GM12874 (cell line): ENCODE measurements around the gene GAB2.

Experiments used
- TF ChIP-seq, protein P1 (sequence below): IDR thresholded peaks from 2 replicates; pipeline ENCODE4 v1.5.1; 2011; ENCODE audit warnings: low read depth, mild to moderate bottlenecking, control low read depth, low read length, moderate library complexity; ENCODE audit not compliant: insufficient read depth

GAB2 gene

DNA sequence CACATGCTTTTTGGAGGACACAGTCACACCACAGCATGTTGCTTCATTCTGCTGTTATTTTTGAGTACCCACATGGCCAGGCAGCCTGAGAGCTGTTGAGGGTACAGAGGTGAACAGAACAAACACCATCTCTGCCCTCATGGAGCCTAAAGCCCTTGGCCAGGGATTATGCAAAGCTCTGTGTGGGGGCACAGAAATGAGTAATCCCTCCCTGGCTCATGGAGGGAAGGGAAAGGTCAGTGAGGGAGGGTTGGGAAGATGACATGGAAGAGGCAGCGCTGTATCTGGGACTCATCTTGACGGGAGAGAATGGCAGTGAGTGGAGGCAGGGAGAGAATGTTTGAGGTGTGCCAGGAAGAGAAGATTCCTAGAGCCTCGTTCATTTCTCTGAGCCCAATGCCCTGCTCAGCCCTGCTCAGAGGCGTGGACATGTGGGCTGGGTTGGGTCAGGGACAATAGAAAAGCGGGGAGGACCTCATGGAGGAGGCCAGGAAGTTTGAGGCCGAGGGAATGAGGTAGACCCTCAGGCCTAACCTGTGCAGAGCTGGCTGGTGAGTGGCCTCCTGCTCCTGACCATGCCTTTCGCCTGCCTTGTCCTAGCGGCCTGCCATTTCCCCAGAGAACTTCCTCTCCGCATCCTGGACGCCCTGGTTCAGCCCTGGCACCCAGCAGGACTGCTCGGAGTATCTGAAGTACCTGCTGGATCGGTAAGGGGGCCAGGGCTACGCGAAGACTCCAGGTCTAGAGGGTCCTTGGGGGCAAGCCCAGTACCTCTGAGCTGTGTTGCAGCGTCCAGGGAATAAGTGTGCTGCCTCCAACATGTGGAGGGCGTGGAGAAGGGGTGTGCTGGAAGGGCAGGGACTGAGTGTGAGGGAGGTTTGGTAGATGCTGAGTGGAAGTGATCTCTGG lies 209.1 kb downstream of the GAB2 start:
- TF ChIP-seq, protein P1, sequence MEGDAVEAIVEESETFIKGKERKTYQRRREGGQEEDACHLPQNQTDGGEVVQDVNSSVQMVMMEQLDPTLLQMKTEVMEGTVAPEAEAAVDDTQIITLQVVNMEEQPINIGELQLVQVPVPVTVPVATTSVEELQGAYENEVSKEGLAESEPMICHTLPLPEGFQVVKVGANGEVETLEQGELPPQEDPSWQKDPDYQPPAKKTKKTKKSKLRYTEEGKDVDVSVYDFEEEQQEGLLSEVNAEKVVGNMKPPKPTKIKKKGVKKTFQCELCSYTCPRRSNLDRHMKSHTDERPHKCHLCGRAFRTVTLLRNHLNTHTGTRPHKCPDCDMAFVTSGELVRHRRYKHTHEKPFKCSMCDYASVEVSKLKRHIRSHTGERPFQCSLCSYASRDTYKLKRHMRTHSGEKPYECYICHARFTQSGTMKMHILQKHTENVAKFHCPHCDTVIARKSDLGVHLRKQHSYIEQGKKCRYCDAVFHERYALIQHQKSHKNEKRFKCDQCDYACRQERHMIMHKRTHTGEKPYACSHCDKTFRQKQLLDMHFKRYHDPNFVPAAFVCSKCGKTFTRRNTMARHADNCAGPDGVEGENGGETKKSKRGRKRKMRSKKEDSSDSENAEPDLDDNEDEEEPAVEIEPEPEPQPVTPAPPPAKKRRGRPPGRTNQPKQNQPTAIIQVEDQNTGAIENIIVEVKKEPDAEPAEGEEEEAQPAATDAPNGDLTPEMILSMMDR, result no peak

DNA sequence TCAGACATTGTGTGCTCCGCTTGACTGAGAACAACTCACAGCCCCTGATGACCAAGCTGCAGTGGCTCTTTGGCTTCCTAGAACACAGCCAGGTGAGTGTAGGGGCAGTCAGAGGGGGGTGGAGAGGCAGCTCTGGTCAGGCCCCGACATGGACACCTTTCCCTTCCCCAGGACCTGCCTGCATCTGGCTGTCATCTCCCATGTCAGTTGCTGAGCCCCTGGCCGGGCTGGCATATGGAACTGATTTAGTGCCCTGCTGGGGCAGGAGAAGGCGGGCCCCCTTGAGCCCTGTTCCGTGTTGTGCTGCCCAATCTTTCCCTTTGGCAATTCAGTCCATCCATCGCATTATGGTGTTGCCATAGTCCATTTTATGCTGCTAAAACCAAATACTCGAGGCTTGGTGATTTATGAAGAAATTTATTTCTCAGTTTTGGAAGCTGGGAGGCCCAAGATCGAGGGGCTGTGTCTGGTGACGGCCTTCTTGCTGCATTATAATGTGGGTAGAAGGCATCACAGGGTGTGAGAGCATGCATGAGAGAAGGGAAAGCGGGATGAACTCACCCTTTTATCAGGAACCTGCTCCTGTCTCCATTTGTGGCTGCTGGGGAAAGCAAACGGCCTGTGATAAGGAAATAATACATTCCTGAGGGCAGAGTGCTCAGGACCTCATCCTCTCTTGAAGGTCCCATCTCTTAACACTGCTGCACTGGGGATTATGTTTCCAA lies 209.9 kb downstream of the GAB2 start:
- TF ChIP-seq, protein P1, result no peak

DNA sequence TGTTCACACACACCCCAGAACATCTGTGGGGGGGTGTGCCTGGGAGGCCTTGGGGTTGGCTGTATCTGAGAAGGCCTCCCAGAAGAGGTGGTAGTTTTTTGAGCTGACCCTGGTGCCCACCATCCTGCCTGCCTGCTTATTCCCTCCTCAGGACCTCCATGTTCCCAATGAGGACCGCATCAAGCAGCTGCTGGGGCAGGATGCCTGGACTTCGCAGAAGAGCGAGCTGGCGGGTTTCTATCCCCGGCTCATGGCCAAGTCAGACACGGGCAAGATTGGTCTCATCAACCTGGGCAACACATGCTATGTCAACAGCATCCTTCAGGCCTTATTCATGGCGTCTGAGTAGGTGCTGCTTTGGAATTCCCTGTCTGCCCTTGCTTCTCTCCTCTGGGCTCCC lies 211.9 kb downstream of the GAB2 start:
- TF ChIP-seq, protein P1, result no peak

DNA sequence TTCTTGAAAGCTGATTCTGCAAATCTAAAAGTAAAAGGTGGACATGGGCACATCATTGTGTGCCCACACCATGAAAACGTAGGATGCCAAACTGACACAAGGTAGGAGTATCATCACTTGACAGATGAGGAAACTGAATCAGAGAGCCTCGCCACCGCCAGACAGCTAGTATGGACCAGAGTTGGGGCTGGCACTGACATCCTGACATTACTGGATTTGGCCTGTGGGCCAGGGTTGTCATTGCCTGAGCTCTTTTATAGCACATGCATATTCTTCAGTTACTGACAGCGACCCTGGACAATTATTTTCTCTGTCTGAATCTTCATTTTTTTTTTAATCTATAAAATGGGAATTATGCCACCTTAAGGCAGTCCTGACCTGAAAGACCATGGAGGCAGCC lies 212.4 kb downstream of the GAB2 start:
- TF ChIP-seq, protein P1, result no peak

DNA sequence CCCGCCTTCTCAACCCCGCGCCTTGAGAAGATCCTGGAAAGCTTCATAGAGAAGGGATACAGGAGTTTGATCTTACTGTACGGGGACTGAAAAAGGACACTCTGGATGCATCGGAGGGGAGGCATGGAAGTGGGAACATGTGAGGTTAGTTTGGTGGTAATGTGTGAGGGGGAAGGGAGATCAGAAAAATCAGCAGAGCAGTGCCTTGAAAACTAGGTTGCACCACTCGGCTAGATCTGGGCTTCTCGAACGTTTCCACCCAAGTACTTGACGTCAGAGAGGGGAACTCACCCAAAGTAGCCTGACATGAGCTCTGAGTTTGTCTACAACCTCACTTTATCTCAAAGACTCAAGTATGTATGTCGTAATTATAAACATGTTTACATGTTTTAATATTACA lies 214.4 kb downstream of the GAB2 start:
- TF ChIP-seq, protein P1, result no peak

DNA sequence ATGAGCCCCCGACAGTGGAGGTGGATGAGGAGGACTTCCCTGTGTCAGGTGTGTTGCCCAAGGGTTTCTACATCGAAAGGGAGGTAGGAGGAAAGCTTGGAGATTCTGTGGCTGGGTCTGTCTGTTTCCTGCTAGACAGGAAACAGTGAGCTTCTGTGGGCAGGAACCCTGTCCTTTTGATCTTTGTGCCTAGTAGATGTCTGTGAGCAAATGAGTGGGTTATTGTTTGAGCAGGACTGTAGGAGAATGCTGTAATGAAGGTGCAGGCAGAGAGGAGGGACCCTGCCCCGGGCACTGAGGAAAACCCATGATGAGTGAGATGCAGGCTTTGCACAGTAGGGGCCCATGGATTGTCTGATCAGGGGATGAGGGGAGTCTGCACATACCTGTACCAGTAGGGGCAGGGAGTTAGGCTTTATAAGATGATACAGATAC lies 214.9 kb downstream of the GAB2 start:
- TF ChIP-seq, protein P1, result no peak

DNA sequence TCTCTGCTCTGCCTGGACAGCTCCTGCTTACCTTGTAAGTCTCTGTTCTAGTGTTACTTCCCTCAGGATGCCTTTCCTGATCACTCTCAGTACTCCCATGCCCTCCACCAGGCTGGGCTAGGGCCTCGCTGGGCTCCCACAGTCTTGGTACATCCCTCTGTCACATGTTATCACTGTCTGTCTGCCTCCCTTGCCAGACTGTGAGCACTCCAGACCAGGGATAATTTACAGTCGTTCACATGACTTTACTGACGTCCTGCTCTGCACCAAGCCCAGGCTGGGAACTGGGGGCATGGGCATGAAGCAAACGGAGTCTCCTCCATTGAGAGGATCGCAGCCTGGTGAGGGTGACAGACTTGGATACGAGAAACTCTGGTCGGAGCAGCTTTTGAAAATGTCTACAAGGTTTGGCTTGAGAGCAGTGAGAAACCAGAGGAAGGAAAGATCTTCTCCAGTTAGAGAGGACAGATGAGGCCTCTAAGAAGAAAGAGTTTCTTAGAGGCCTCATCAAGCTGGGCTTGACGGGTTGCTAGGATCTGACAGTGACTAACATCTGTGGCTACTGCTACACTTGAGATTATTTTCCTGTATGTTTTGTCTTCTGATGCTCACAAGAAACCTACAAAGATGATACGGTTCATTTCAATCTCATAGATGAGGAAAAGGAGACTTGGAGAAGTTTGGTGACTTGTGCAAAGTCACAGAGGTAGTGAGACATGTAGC lies 216.4 kb downstream of the GAB2 start:
- TF ChIP-seq, protein P1, result no peak
